GM19023 (cell line): ENCODE measurements around the gene PODN.

Experiments used
- ATAC-seq: cut with Tn5 transposase; IDR thresholded peaks from one replicate; pipeline ENCODE4 v1.9.1; 2021; ENCODE audit warnings: mild to moderate bottlenecking, moderate library complexity; ENCODE audit not compliant: unreplicated experiment

The PODN gene

GRCh38 chr1:53130598-53130877 is 68.5 kb downstream of the PODN start:
- no peak for ATAC-seq

GRCh38 chr1:53130878-53131589 is 69.0 kb downstream of the PODN start:
- ATAC-seq: no peak

DNA sequence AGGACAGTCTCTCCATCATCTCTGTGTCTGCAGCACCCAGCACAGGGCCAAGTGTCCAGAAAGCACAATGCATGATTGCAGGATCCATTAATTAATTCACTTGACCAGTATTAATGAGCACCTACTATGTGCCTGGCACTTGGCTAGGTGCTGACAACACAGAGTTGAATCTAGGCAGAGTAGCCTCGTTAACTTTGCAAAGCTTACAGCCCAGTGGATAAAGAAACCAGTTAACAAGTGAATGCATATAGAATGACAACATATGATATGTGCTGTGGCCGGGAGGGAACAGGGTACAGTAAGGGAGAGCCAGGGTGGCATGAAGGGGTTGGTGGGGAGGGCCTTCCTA is 69.6 kb downstream of the PODN start:
- no peak for ATAC-seq

DNA sequence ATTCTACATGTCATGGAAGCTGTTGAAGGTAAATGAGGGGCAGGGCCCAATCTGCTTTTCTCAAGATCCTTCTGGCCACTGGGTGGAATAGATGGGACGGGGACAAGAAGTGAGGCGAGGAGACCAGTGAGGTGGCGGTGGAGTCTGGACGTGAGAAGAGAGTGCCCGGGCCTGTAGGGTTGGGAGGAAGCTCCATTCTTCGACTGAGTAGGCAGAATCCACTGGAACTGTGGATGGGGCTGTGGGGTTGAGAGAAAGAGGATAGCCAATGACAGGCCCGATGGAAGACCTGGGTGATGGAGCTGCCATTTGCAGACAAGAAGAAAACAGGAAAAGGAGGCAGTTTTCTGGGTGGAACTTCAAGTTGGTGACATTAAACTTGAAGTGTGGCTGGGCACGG is 70.2 kb downstream of the PODN start:
- no peak for ATAC-seq

- ATAC-seq: no peak
These were observed 71.4 kb downstream of the PODN start for GRCh38 chr1:53133261-53134041.

- no peak for ATAC-seq
These were observed 72.1 kb downstream of the PODN start for GRCh38 chr1:53134042-53134485.
